GM10266 (cell line): ENCODE measurements around the gene SUV39H1.
"Not testable (repeated sequence)": the region's sequence is repeated elsewhere in the genome, so short reads cannot be mapped to it uniquely, and the experiment has no call there.

Source experiments
- DNase-seq: peaks from one replicate; pipeline ENCODE4 v3.0.0; 2012; ENCODE audit errors: extremely low spot score
- CTCF ChIP-seq: IDR thresholded peaks from 2 replicates; pipeline ENCODE4 v1.5.1; 2012; ENCODE audit warnings: mild to moderate bottlenecking, low read depth; ENCODE audit not compliant: control insufficient read depth, insufficient read depth; ENCODE audit errors: missing control alignments

Gene SUV39H1

GRCh38 chrX:48666649-48667048 lies 29.9 kb upstream of the SUV39H1 start:
- TF ChIP-seq CTCF = no peak
- DNase-seq = no peak

- DNase-seq = no peak
- TF ChIP-seq CTCF = no peak
These were observed 29.0 kb upstream of the SUV39H1 start for GRCh38 chrX:48667509-48667908.

- not testable (repeated sequence) for DNase-seq
These were observed 28.3 kb upstream of the SUV39H1 start for GRCh38 chrX:48668187-48668586.

GRCh38 chrX:48676106-48676892 lies 20.2 kb upstream of the SUV39H1 start:
- no peak for TF ChIP-seq CTCF
- peak; percentile 94 for DNase-seq

- no peak for DNase-seq
- no peak for TF ChIP-seq CTCF
These were observed 19.7 kb upstream of the SUV39H1 start for GRCh38 chrX:48676893-48677270.

GRCh38 chrX:48677516-48677915 lies 19.0 kb upstream of the SUV39H1 start:
- no peak for TF ChIP-seq CTCF
- no peak for DNase-seq

- DNase-seq = not testable (repeated sequence)
These were observed 16.1 kb upstream of the SUV39H1 start for GRCh38 chrX:48680467-48680866.

- not testable (repeated sequence) for DNase-seq
These were observed 15.6 kb upstream of the SUV39H1 start for GRCh38 chrX:48680925-48681324.

GRCh38 chrX:48681539-48682183 lies 14.9 kb upstream of the SUV39H1 start:
- no peak for DNase-seq
- TF ChIP-seq CTCF = no peak

- not testable (repeated sequence) for DNase-seq
These were observed 13.7 kb upstream of the SUV39H1 start for GRCh38 chrX:48682795-48683194.
